HG03565 (cell line): Measurements from ENCODE around the gene GLDC.

Experiments
- ATAC-seq: cut with Tn5 transposase; IDR thresholded peaks from one replicate; pipeline ENCODE4 v1.9.1; 2021; ENCODE audit warnings: mild to moderate bottlenecking, moderate library complexity; ENCODE audit not compliant: unreplicated experiment

GLDC gene

DNA sequence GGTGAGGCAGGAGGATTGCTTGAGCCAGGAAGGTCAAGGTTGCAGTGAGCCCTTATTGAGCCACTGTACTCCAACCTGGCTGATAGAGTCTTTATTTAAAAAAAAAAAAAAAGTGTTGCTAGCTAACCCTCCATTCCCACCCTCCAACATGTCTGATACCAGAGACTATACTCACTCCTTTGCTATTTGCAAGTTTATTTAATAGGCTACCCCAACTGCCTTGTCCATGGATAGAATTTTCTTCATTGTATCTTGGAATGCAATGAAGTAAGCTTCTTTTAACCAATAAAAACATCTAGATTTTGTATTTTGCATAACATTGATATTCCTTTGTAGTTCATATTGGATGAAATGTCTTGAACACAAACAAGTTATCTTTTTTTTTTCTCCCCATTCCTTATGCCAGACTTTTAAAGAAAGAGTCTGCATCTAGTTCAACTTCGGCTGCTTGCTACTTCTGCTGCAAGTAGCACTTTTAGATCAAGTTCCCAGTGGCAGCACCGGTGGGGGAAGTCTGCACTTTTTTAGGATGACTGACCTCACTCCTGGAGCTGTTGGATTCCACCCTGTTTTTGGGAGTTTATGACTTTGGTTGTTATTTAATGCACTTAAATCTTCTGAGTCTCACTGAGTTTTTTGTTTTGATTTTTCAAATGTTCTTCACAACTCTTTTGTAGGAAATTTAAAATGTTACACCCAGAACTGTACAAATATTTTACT lies 120.0 kb downstream of the GLDC start:
- ATAC-seq = no peak

DNA sequence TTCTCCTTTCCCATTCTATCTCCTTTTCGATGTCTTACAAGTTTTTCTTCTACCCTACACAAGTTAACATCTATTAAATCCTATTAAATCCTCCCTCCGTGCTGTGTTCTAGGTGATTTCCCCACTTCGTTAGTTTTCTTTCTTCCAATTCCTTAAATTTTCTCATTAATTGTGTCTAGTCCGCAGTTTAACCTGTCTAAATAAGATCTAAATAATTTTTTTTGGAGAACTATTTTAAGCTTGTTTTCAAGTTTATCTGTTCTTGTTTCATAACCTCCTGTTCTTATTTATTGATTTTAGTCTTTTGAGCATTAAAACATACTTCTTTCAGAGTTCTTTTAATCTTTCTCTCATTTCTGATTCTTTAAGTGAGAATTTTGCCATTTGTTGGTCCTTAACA lies 123.3 kb downstream of the GLDC start:
- no peak for ATAC-seq

DNA sequence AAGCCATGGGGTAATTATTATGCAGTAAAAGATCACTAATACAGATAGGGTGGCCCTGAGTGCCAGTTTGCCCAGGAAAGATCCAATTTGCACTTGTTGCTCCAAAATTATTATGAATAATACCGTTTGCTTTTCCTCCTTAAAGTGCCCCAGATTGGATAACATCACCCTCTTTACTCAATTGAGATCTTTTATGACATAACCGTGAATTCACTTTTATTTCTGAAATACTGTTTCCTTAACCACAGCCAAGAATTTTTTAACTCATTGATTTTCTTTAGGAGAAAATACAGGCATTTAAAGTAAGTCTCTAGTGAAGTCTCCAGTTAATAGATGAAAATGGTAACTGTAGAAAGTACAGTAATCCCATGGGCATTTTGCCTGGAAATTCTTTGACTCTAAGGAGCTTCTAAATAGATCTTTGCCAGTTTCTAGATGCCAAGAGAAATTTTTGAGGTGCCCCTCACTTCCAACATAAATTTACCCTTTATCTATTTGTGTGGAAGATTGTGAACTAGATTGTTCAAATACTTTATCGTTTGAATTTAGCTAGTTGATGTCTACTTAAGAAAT lies 133.4 kb downstream of the GLDC start:
- no peak for ATAC-seq

DNA sequence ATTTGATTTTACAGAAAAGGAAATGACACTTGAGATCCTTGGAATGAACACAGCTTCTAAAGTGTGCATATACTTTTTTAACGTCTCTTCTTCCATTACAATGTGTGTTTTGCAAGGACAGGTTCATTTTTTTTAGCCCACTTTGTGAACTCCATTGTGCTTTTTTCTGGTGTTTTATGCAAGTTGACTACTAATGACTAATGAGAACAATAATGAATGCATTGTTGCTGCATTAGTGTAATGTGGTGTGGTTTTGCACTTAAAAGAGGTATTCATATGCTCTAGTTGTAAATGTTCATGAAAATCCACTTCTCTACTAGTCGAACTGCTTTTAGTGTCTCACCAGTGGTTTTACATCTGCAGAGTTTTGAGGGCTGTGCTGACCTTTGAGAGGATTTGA lies 139.0 kb downstream of the GLDC start:
- no peak for ATAC-seq

GRCh38 chr9:6502399-6502798 lies 143.1 kb downstream of the GLDC start:
- ATAC-seq = no peak

DNA sequence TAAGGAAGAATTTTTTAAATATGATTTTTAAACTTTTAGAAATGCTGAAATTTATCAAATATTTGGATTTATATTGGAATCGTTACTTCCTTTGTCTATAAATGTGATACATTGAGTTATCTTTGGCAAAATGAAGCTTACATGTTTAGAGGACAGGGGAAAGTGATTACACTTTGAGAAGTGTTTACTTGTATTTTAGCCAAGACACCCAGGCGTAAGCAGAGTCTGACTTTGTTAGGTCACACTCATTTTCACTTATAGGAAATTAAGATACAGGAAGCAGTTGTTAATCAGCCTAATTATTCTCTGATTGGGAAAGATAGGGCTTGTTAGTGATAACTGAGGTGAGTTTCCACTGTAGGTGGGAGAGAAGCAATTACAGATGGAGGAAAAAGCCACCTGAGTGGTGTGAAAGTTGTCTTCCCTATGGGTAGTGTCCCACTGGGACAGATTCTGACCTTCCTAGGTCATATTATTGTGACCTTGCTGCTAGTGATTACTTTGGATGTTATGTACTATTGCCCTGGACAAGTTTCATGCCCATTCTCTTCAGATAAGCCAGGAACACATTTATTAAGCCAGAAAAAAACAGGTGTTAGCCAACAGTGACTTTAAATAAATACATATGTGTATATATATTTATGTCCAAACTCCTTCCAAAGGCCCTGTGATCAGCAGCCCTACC lies 143.9 kb downstream of the GLDC start:
- ATAC-seq = no peak

GRCh38 chr9:6498982-6499381 lies 146.5 kb downstream of the GLDC start:
- ATAC-seq = no peak

DNA sequence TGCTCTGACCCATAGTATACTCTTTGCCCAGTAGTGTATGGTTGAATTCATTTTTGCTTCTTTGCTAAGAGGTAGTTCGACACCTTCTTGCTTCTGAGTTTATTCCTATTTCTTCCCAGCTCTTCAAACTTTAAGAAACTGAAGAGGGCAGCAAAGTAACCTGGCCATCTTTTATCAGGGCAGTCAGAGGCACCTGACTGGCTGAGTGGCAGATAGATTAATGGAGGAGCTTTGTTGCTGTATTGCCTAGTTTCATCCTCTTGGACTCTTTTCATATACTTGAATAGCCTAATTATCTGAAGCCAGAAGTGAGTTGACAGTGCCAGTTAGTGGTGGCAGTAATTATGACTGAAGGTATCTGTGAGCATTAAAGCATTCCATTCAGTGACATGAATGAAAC lies 150.1 kb downstream of the GLDC start:
- ATAC-seq = no peak

DNA sequence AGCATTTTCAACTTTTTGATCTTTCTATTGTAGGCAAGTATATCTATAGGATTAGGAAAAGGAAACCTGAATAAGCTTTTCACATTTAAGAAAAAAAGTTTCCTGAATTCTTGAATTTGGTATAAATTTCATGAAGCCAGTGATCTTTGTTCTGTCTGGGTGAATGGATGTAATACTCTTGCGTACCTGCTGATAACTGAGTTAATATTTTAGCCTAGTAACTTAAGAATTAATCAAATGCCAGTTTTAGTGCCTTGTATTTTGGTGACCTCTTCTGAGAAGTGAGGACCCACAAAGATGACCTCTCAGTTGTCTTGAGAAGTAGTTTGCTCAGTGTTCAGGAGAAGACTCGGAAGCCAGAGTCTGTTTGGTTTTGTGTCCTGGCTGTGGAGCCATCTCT lies 154.7 kb downstream of the GLDC start:
- no peak for ATAC-seq

DNA sequence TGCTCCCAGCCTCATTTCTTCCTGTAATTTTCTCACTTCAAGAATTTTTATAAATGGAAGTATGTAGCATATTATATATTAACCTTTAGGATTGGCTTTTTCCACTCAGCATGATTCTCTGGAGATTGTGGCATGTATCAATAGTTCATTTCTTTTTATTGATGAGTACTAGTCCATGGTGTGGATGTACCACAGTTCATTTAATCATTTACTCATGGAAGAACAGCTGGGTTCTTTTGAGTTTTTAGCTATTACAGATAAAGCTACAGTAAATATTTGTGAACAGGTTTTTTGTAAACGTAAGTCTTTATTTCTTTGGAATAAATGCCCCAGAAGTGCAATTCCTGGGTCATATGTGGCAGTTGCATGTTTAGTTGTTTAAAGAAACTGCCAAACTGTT lies 156.4 kb downstream of the GLDC start:
- ATAC-seq = no peak

DNA sequence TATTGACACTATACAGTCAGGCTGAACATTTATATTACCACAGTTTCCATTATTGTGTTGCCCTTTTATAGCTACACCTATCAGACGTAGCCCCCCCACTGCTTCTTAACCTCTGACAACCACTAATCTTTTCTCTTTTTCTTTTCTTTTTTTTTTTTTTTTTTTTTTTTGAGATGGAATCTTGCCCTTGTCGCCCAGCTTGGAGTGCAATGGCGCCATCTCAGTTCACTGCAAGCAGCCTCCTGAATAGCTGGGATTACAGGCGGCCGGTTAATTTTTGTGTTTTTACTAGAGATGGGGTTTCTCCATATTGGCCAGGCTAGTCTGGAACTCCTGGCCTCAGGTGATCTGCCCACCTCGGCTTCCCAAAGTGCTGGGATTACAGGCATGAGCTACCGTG lies 157.1 kb downstream of the GLDC start:
- ATAC-seq = no peak

- no peak for ATAC-seq
Measured at GRCh38 chr9:6484210-6484609, 161.3 kb downstream of the GLDC start.
